Loucy (cell line): ENCODE results near the gene RTL10.

Source experiments
- CTCF ChIP-seq: fragments of 200-600 bp; sonication (generic); conservative IDR thresholded peaks from 2 replicates; pipeline ENCODE4 v1.5.1; 2014; ENCODE audit warnings: mild to moderate bottlenecking, antibody characterized with exemption, low read length
- EZH2phosphoT487 ChIP-seq: fragments of 200-600 bp; IDR thresholded peaks from 2 replicates; pipeline ENCODE4 v1.6.1; 2018; ENCODE audit warnings: antibody characterized with exemption, mild to moderate bottlenecking, moderate library complexity, borderline replicate concordance

GRCh38 chr22:19852177-19852781 lies 2.4 kb downstream of the RTL10 start:
- TF ChIP-seq CTCF (no peak), EZH2phosphoT487 (no peak)
